Trophoblast cell (in vitro differentiated cells and primary cell): ENCODE measurements around the gene STRBP.

Source experiments
- DNase-seq, 2 donors: peaks; one replicate each; pipeline ENCODE4 v3.0.0-alpha.2; 2016
- H2AFZ ChIP-seq: 2 replicates; pipeline ENCODE4 v1.6.1; 2013; ENCODE audit warnings: low read length, moderate library complexity, mild to moderate bottlenecking; ENCODE audit not compliant: insufficient read depth, poor library complexity
- H2AK5ac ChIP-seq: 2 replicates; pipeline ENCODE4 v1.6.1; 2013; ENCODE audit warnings: mild to moderate bottlenecking, low read length
- H2BK120ac ChIP-seq: 2 replicates; pipeline ENCODE4 v1.6.1; 2013; ENCODE audit warnings: low read length, mild to moderate bottlenecking, moderate library complexity; ENCODE audit not compliant: insufficient read depth, poor library complexity
- H2BK12ac ChIP-seq: 2 replicates; pipeline ENCODE4 v1.6.1; 2013; ENCODE audit warnings: mild to moderate bottlenecking, low read length, moderate library complexity
- H2BK5ac ChIP-seq: 2 replicates; pipeline ENCODE4 v1.6.1; 2013; ENCODE audit warnings: low read length, low read depth, moderate library complexity, mild to moderate bottlenecking; ENCODE audit not compliant: poor library complexity
- H3K14ac ChIP-seq: 2 replicates; pipeline ENCODE4 v1.6.1; 2013; ENCODE audit warnings: mild to moderate bottlenecking, low read length
- H3K18ac ChIP-seq: 2 replicates; pipeline ENCODE4 v1.6.1; 2013; ENCODE audit warnings: mild to moderate bottlenecking, low read length
- H3K23ac ChIP-seq: 2 replicates; pipeline ENCODE4 v1.6.1; 2013; ENCODE audit warnings: low read length
- H3K27ac ChIP-seq: 2 replicates; pipeline ENCODE4 v1.5.1; 2013; ENCODE audit warnings: low read depth, mild to moderate bottlenecking, inconsistent platforms, low read length, moderate library complexity
- H3K27me3 ChIP-seq: 2 replicates; pipeline ENCODE4 v1.6.1; 2013; ENCODE audit warnings: inconsistent platforms, mild to moderate bottlenecking, low read length, moderate library complexity; ENCODE audit not compliant: insufficient read depth
- H3K36me3 ChIP-seq, 2 experiments: 1 replicate in 1 of 2; 2 replicates in 1 of 2; pipeline ENCODE4 v1.6.1; 2013; ENCODE audit warnings: low read length in 2 of 2, mild to moderate bottlenecking in 2 of 2, moderate library complexity in 1 of 2; ENCODE audit not compliant: insufficient read depth in 2 of 2, control insufficient read depth in 1 of 2
- H3K4ac ChIP-seq: 2 replicates; pipeline ENCODE4 v1.6.1; 2013; ENCODE audit warnings: low read depth, mild to moderate bottlenecking, low read length, moderate library complexity
- H3K4me1 ChIP-seq, 2 experiments: 1 replicate in 1 of 2; 2 replicates in 1 of 2; pipeline ENCODE4 v1.6.1; 2013; ENCODE audit warnings: low read length in 2 of 2, mild to moderate bottlenecking in 2 of 2, moderate library complexity in 1 of 2; ENCODE audit not compliant: insufficient read depth in 2 of 2, control insufficient read depth in 1 of 2
- H3K4me2 ChIP-seq: 2 replicates; pipeline ENCODE4 v1.6.1; 2013; ENCODE audit warnings: inconsistent platforms, mild to moderate bottlenecking, low read length, moderate library complexity
- H3K4me3 ChIP-seq: 2 replicates; pipeline ENCODE4 v1.5.1; 2013; ENCODE audit warnings: mild to moderate bottlenecking, low read depth, low read length, inconsistent platforms
- H3K79me1 ChIP-seq: one replicate; pipeline ENCODE4 v1.6.1; 2013; ENCODE audit warnings: low read length
- H3K79me2 ChIP-seq: 2 replicates; pipeline ENCODE4 v1.6.1; 2013; ENCODE audit warnings: low read length, mild to moderate bottlenecking; ENCODE audit not compliant: control insufficient read depth, insufficient read depth, poor library complexity
- H3K9ac ChIP-seq: 2 replicates; pipeline ENCODE4 v1.6.1; 2013; ENCODE audit warnings: mild to moderate bottlenecking, low read length
- H3K9me3 ChIP-seq: 2 replicates; pipeline ENCODE4 v1.6.1; 2013; ENCODE audit warnings: low read depth, mild to moderate bottlenecking, control low read depth, inconsistent platforms, low read length; ENCODE audit not compliant: insufficient read depth
- H4K12ac ChIP-seq: 2 replicates; pipeline ENCODE4 v1.6.1; 2013; ENCODE audit warnings: low read depth, mild to moderate bottlenecking, low read length, moderate library complexity
- H4K8ac ChIP-seq: 2 replicates; pipeline ENCODE4 v1.6.1; 2013; ENCODE audit warnings: low read depth, mild to moderate bottlenecking, low read length, moderate library complexity
- H4K91ac ChIP-seq: one replicate; pipeline ENCODE4 v1.6.1; 2013; ENCODE audit warnings: low read depth, mild to moderate bottlenecking, low read length, moderate library complexity
- WGBS: extraction: QIAGEN DNeasy Blood & Tissue Kit; methylation state at CpG from one replicate; pipeline ENCODE4 v1.1.7; 2013; ENCODE audit warnings: missing lambda C conversion rate; ENCODE audit not compliant: insufficient read length, insufficient coverage; ENCODE audit errors: extremely low coverage; 5-methylcytosine and 5-hydroxymethylcytosine counted together

The STRBP gene

GRCh38 chr9:123085916-123086315 is 182.5 kb downstream of the STRBP start:
- Histone ChIP-seq H4K91ac (no peak overlapping the region), H3K4me3 (no peak overlapping the region), H3K14ac (no peak overlapping the region), H4K8ac (no peak overlapping the region), H4K12ac (no peak overlapping the region), H2AK5ac (no peak overlapping the region), H2BK5ac (no peak overlapping the region), H3K36me3 (peaks cover 13 to 23% of the 10 kb centered on the region in 2 experiments), H3K4me1 (no peaks in the 10 kb centered on the region), H3K27me3 (no peaks in the 10 kb centered on the region), H3K27ac (no peak overlapping the region), H3K23ac (no peak overlapping the region), H3K79me2 (no peaks in the 10 kb centered on the region), H3K9ac (no peak overlapping the region), H3K18ac (no peak overlapping the region), H3K9me3 (no peaks in the 10 kb centered on the region), H2BK120ac (no peak overlapping the region), H2BK12ac (no peak overlapping the region), H3K79me1 (no peaks in the 10 kb centered on the region), H3K4me2 (no peak overlapping the region), H3K4ac (no peak overlapping the region), H2AFZ (no peak overlapping the region)
- WGBS: no CpG with 5 or more reads among the region's 2 CpGs
- DNase-seq: no peak

- no peaks in the 10 kb centered on the region for H3K79me1 ChIP-seq
- no peak overlapping the region for H3K27ac ChIP-seq
- H3K4ac ChIP-seq: no peak overlapping the region
- no peaks in the 10 kb centered on the region for H3K4me1 ChIP-seq
- no peak for DNase-seq
- H4K8ac ChIP-seq: no peak overlapping the region
- no peak overlapping the region for H2BK120ac ChIP-seq
- no peaks in the 10 kb centered on the region for H3K27me3 ChIP-seq
- H3K14ac ChIP-seq: no peak overlapping the region
- no peak overlapping the region for H3K9ac ChIP-seq
- H4K91ac ChIP-seq: no peak overlapping the region
- H3K23ac ChIP-seq: no peak overlapping the region
- no peak overlapping the region for H2AFZ ChIP-seq
- WGBS: no CpG with 5 or more reads among the region's 1 CpG
- H4K12ac ChIP-seq: no peak overlapping the region
- no peaks in the 10 kb centered on the region for H3K79me2 ChIP-seq
- no peak overlapping the region for H2AK5ac ChIP-seq
- no peak overlapping the region for H2BK12ac ChIP-seq
- peaks cover 14 to 21% of the 10 kb centered on the region in 2 experiments for H3K36me3 ChIP-seq
- H3K4me2 ChIP-seq: no peak overlapping the region
- no peak overlapping the region for H3K18ac ChIP-seq
- no peak overlapping the region for H3K4me3 ChIP-seq
- H2BK5ac ChIP-seq: no peak overlapping the region
- no peaks in the 10 kb centered on the region for H3K9me3 ChIP-seq
Measured at GRCh38 chr9:123084256-123084655, 184.1 kb downstream of the STRBP start.

GRCh38 chr9:123083680-123084079 is 184.7 kb downstream of the STRBP start:
- Histone ChIP-seq H3K36me3 (peaks cover 16 to 23% of the 10 kb centered on the region in 2 experiments), H3K18ac (no peak overlapping the region), H3K4me1 (no peaks in the 10 kb centered on the region), H4K91ac (no peak overlapping the region), H3K4ac (no peak overlapping the region), H3K4me2 (no peak overlapping the region), H3K27ac (no peak overlapping the region), H3K79me1 (no peaks in the 10 kb centered on the region), H3K9me3 (no peaks in the 10 kb centered on the region), H2BK5ac (no peak overlapping the region), H3K9ac (no peak overlapping the region), H4K8ac (no peak overlapping the region), H3K79me2 (no peaks in the 10 kb centered on the region), H2BK120ac (no peak overlapping the region), H2BK12ac (no peak overlapping the region), H4K12ac (no peak overlapping the region), H3K27me3 (no peaks in the 10 kb centered on the region), H2AK5ac (no peak overlapping the region), H3K14ac (no peak overlapping the region), H2AFZ (no peak overlapping the region), H3K4me3 (no peak overlapping the region), H3K23ac (no peak overlapping the region)
- WGBS: no CpG with 5 or more reads among the region's 6 CpGs
- no peak for DNase-seq

- Histone ChIP-seq H3K4ac (no peak overlapping the region), H3K36me3 (peaks cover 15 to 26% of the 10 kb centered on the region in 2 experiments), H2AFZ (no peak overlapping the region), H4K8ac (no peak overlapping the region), H3K79me1 (no peaks in the 10 kb centered on the region), H2AK5ac (no peak overlapping the region), H3K4me1 (no peaks in the 10 kb centered on the region), H3K9me3 (no peaks in the 10 kb centered on the region), H3K79me2 (no peaks in the 10 kb centered on the region), H3K23ac (no peak overlapping the region), H3K18ac (no peak overlapping the region), H4K12ac (no peak overlapping the region), H3K14ac (no peak overlapping the region), H3K9ac (no peak overlapping the region), H2BK120ac (no peak overlapping the region), H3K4me2 (no peak overlapping the region), H3K27ac (no peak overlapping the region), H3K4me3 (no peak overlapping the region), H2BK5ac (no peak overlapping the region), H4K91ac (no peak overlapping the region), H2BK12ac (no peak overlapping the region), H3K27me3 (no peaks in the 10 kb centered on the region)
- WGBS: no CpG with 5 or more reads among the region's 2 CpGs
- DNase-seq: peak; percentile 21 to 62
Measured at GRCh38 chr9:123081824-123082223, 186.6 kb downstream of the STRBP start.
